ENCODE results near the gene VSTM5. TPM values are rescaled to one million over a fixed set of nuclear protein-coding genes. Genes with fewer than 3 reads are reported as not detected.

VSTM5 gene
- total and polyA plus RNA-seq, 2 of the 8 experiments (the other 6 are each of a cell fraction or from before 2014, with no cell fraction given) = 0.22 to 0.70 TPM

DNA sequence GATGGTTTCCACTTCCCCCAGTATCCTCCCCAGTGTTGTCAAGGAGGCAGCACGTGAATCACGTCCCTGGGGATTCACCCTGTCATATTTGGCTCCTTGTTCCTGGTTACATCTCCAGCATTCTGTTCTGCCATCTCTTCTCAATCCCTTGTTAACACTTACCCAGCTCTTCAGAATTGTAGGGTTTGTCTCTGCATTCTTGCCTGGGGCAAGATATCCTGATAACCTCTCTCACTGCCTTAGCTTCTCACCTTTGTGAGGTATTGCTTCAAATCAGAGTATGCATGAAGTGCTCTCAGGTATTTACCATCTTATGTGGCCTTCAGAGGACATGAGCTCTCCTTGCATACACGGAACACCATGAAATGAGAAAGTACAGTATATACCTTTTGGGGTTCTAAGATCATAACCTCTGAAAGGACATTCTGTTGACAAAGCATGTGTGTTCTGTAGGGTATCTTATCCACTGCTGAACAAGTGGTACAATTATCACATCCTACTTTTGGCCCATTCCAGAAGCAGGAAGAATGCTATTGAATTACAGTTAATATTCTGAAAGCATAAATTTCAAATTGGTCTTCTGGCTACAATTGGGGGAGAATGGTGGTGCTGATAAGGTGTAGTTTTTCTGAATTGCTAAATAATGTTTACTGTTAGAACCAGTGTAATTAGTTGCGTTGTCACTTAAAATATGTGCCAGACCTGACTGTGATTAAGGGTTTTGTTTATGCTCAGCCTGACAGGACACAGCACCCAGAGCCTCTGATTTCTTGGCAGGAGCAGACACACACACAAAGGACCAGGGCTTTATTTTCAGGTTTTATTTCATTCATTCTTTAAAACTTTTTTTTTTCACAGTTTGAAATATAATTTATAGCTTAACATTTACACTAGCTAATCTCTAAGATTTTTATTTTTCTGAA, 32.7 kb downstream of the VSTM5 start:
- H3K79me1 ChIP-seq (ENCODE audit: low read depth, low read length) = no peaks in the 10 kb centered on the region
- no peak for FAIRE-seq
- H3K23me2 ChIP-seq (ENCODE audit: low read depth, low read length) = no peaks in the 10 kb centered on the region
- H3K9me3 ChIP-seq (ENCODE audit: insufficient read depth in 2 of 2, low read depth in 1 of 2, low read length in 1 of 2) = no peaks in the 10 kb centered on the region
- H2AFZ ChIP-seq (ENCODE audit: low read length) = no peak overlapping the region
- no peak overlapping the region for H3K4ac ChIP-seq (replicated peaks; ENCODE audit: insufficient read length, low read depth, low read length)
- no peak overlapping the region for H3K4me2 ChIP-seq (ENCODE audit: insufficient read depth in 1 of 2, low read depth in 2 of 2, low read length in 2 of 2)
- H3K56ac ChIP-seq (replicated peaks; ENCODE audit: insufficient read length, low read depth, low read length) = no peak overlapping the region
- H2BK120ac ChIP-seq (replicated peaks; ENCODE audit: low read depth, low read length) = no peak overlapping the region
- no peak overlapping the region for H4K91ac ChIP-seq (replicated peaks; ENCODE audit: insufficient read length, low read length)
- no peaks in the 10 kb centered on the region for H3K79me2 ChIP-seq (ENCODE audit: control insufficient read depth in 1 of 2, insufficient read depth in 2 of 2, low read length in 2 of 2)
- 84% methylated on average over 4 of the region's 4 CpGs; no CpG with 5 or more reads in 1 of the 2 experiments for WGBS, 2 experiments (ENCODE audit: extremely low coverage in 1 of 2, insufficient coverage in 1 of 2, insufficient read length in 1 of 2, insufficient replicate concordance in 2 of 2, low coverage in 1 of 2, low lambda C conversion rate in 2 of 2, missing lambda C conversion rate in 1 of 2)
- no peak overlapping the region for H2BK5ac ChIP-seq (ENCODE audit: low read depth, low read length)
- no peak overlapping the region for H4K5ac ChIP-seq (ENCODE audit: insufficient read length, low read depth, low read length)
- no peak overlapping the region for H2BK15ac ChIP-seq (ENCODE audit: low read length)
- no peak overlapping the region for H3K4me3 ChIP-seq (ENCODE audit: extremely low read depth in 1 of 4, insufficient read depth in 2 of 4, low read depth in 3 of 4, low read length in 4 of 4)
- H3K36me3 ChIP-seq (ENCODE audit: control insufficient read depth in 2 of 4, insufficient read depth in 4 of 4, low read length in 3 of 4) = peaks cover 3 to 30% (median 8%) of the 10 kb centered on the region in 4 experiments; a peak in 6 of 8 replicates
- no peak overlapping the region for H3K14ac ChIP-seq (ENCODE audit: insufficient read length)
- no peak overlapping the region for H4K8ac ChIP-seq (ENCODE audit: extremely low read depth, insufficient read depth, low read length)
- H3K18ac ChIP-seq (ENCODE audit: extremely low read depth, low read length) = no peak overlapping the region
- POLR2A ChIA-PET (ENCODE audit: partially characterized antibody) = interaction anchor here (0.7 to 2.0 kb wide), 6 partner anchors 10 to 89 kb away, joined by 3 to 6 read pairs (median 4); partner anchors contain the start of genes C11orf54, MED17 and TAF1D
- H3K9ac ChIP-seq (replicated peaks in 1 of 4; ENCODE audit: extremely low read depth in 1 of 4, low read depth in 3 of 4, low read length in 3 of 4) = no peak overlapping the region
- H4K20me1 ChIP-seq (replicated peaks in 1 of 2; ENCODE audit: control insufficient read depth in 1 of 2, insufficient read depth in 2 of 2, low read length in 2 of 2) = peaks cover 0 to 1% of the 10 kb centered on the region in 2 experiments
- no peak overlapping the region for H3K23ac ChIP-seq (ENCODE audit: insufficient read length)
- H3K27me3 ChIP-seq (replicated peaks in 1 of 4; ENCODE audit: control insufficient read depth in 3 of 4, extremely low read depth in 1 of 4, insufficient read depth in 3 of 4, low read length in 3 of 4) = no peaks in the 10 kb centered on the region
- H2AK5ac ChIP-seq (ENCODE audit: low read depth, low read length) = no peak overlapping the region
- H2BK12ac ChIP-seq (ENCODE audit: low read depth, low read length) = no peak overlapping the region
- H2BK20ac ChIP-seq (ENCODE audit: low read length) = no peak overlapping the region
- CTCF ChIA-PET (ENCODE audit: partially characterized antibody) = interaction anchor here (0.6 to 1.0 kb wide), 6 partner anchors 16 to 1670 kb away, joined by 3 to 10 read pairs (median 4); no protein-coding TSS in a partner anchor
- H3K4me1 ChIP-seq (replicated peaks in 1 of 4; ENCODE audit: control insufficient read depth in 3 of 4, insufficient read depth in 4 of 4, low read length in 3 of 4) = peaks cover 3 to 15% (median 6%) of the 10 kb centered on the region in 4 experiments
- H3K27ac ChIP-seq (ENCODE audit: low read depth, low read length) = no peak overlapping the region
- no peak for DNase-seq (ENCODE audit: low read depth in 1 of 2, low spot score in 2 of 2)
- TF ChIP-seq EZH2 (IDR thresholded peaks at IDR 0.05; ENCODE audit: low read depth, low read length, severe bottlenecking) (no peak), MAFK (IDR thresholded peaks at IDR 0.05; ENCODE audit: low read depth, low read length) (no peak), CHD1 (IDR thresholded peaks at IDR 0.05; ENCODE audit: low read depth, low read length) (no peak), CBX8 (IDR thresholded peaks at IDR 0.05; ENCODE audit: borderline replicate concordance, low read depth, low read length) (no peak), USF2 (IDR thresholded peaks at IDR 0.05; ENCODE audit: low read length) (no peak), HDAC2 (IDR thresholded peaks at IDR 0.05; ENCODE audit: borderline replicate concordance in 1 of 2, low read depth in 2 of 2, low read length in 2 of 2) (no peak), ASH2L (IDR thresholded peaks at IDR 0.05; ENCODE audit: low read length) (no peak), RXRA (IDR thresholded peaks at IDR 0.05; ENCODE audit: insufficient read depth, low read depth, low read length) (no peak), JUN (IDR thresholded peaks at IDR 0.05; ENCODE audit: low read depth, low read length) (no peak), SUZ12 (IDR thresholded peaks at IDR 0.05; ENCODE audit: low read length) (no peak)
